GM06990 (cell line): ENCODE data around the gene RPTOR.

Experiments used
- DNase-seq: peaks from one replicate; pipeline ENCODE4 v3.0.0-alpha.2; 2011; ENCODE audit not compliant: insufficient read length; ENCODE audit errors: extremely low read depth
- H3K27me3 ChIP-seq: replicated peaks from 2 replicates; pipeline ENCODE4 v1.6.0; 2011; ENCODE audit warnings: low read length; ENCODE audit not compliant: control insufficient read depth, insufficient read depth
- H3K36me3 ChIP-seq: 2 replicates; pipeline ENCODE4 v1.5.1; 2011; ENCODE audit warnings: low read length; ENCODE audit not compliant: control insufficient read depth, insufficient read depth
- H3K4me3 ChIP-seq: replicated peaks from 2 replicates; pipeline ENCODE4 v1.5.1; 2011; ENCODE audit warnings: low read depth, mild to moderate bottlenecking, control low read depth, low read length
- TF ChIP-seq, protein P1 (sequence below): IDR thresholded peaks from 2 replicates; pipeline ENCODE4 v1.5.1; 2011; ENCODE audit warnings: low read length, control low read depth, mild to moderate bottlenecking, inconsistent platforms; ENCODE audit not compliant: insufficient read depth, poor library complexity, severe bottlenecking

The RPTOR gene

DNA sequence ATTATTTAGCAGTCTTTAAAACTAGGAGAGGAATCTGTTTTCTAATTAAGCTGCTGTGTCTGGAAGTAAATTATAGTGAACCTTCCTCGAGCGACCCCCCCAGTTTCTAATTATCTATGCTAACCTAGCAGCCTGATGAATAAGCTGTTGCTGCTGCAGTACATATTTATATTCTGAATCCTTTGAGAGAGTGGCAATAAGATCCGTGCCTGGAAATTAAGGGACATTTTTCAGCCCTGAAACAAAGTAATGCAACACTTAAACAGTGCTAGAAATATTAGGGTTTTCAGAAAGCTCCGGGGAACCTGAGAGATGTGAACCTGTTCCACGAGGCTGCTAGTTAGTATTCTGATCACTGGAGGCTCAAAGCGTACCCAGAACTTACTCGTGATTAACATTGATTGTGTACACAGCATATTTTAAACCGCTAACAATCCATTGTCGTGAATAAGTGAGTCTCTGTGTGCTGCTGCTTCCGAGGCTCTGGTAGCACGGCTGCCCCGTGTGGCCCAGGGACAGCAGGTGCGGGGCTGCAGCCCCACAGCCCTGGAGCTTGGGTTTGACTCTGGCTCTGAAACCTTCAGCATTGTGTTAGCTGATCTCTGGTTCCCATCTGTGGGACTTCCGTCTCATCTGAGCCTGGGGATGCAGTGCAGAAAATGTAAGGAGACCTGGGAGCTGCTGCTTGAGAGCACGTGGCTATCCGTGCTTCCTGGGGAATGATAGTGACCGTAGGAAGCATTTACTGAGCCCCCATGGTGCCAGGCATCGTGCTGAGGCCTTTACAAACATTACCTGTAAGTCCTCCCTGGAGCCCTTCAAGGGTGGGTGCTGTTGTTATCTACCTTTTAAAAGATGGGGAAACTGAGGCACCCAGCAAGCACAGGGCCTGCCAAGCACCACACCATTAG is 256.1 kb downstream of the RPTOR start:
- TF ChIP-seq, protein P1, sequence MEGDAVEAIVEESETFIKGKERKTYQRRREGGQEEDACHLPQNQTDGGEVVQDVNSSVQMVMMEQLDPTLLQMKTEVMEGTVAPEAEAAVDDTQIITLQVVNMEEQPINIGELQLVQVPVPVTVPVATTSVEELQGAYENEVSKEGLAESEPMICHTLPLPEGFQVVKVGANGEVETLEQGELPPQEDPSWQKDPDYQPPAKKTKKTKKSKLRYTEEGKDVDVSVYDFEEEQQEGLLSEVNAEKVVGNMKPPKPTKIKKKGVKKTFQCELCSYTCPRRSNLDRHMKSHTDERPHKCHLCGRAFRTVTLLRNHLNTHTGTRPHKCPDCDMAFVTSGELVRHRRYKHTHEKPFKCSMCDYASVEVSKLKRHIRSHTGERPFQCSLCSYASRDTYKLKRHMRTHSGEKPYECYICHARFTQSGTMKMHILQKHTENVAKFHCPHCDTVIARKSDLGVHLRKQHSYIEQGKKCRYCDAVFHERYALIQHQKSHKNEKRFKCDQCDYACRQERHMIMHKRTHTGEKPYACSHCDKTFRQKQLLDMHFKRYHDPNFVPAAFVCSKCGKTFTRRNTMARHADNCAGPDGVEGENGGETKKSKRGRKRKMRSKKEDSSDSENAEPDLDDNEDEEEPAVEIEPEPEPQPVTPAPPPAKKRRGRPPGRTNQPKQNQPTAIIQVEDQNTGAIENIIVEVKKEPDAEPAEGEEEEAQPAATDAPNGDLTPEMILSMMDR: no peak
- H3K27me3 ChIP-seq: no peaks in the 10 kb centered on the region
- H3K36me3 ChIP-seq: peaks cover 2% of the 10 kb centered on the region
- no peak overlapping the region for H3K4me3 ChIP-seq
- DNase-seq: no peak

- Histone ChIP-seq H3K27me3 (no peaks in the 10 kb centered on the region), H3K36me3 (no peaks in the 10 kb centered on the region; the same call in none of the 2 replicates), H3K4me3 (no peak overlapping the region)
- no peak for DNase-seq
- TF ChIP-seq, protein P1: no peak
These were observed 258.2 kb downstream of the RPTOR start for GRCh38 chr17:80802626-80803450.

DNA sequence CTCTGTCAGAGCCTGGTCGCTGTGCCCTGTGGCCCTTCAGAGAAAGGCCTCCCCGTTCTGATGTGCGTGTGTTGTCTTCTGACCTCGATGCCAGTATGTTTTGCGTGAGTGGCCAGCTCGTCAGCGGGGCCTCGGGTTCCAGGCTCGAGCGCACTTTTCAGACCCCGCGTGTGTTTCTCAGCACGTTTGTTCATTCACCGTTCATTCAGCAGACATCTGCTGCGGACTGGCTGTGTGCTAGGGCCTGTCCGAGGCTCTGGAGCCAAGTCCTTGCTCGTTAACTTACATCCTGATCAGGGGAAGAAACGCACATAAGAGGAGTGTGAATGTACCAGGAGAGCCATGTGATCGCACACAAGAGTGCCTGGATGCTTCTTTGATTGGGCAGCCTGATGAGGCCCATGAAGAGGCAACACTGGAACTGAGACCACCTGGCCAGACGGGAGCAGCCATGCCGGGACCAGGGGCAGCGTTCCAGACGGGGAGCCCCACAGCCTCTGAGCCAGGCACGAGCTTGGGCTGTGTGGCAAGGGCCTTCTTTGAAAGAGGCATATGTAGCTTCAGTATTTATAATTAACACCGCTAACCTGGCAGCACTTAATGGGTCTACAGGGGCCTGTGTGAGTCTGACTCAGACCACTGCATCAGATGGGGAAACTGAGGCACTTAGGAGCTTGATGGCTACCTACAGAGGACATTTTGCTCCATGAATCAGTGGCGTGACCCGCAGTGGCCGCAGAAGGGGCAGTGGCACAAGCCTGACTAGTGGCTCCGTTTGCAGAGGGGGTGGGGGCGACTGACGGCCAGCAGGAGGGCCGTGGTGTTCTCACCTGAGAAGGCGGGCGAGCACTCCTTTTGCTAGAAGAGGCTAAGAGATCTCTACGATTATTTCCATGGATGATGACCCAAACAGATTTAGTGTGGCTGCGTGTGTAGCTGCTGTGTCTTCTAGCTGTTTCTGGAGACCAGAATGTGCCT is 259.1 kb downstream of the RPTOR start:
- Histone ChIP-seq H3K4me3 (no peak overlapping the region), H3K27me3 (no peaks in the 10 kb centered on the region), H3K36me3 (no peaks in the 10 kb centered on the region; the same call in 1 of the 2 replicates)
- no peak for DNase-seq
- TF ChIP-seq, protein P1: no peak

DNA sequence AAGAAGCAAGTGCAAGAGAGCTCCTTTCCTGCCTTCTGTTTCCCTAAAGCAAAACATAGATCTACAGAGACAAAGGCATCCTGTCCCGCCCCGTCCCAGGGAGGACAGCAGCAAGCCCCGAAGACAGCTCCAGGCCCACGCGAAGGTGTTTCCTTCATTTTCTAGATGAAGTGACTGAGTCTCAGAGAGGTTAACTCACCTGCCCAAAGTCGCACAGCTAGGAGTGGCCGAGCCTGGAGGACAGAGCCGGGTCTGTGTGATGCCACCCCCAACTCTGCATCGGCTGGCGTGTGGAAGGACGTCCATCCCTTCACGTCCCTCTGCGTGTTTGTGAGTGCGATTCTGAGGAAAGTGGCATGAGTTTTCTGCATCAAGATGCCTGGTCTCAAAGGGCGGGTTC is 259.8 kb downstream of the RPTOR start:
- Histone ChIP-seq H3K36me3 (no peaks in the 10 kb centered on the region; the same call in 1 of the 2 replicates), H3K27me3 (no peaks in the 10 kb centered on the region), H3K4me3 (no peak overlapping the region)
- DNase-seq: no peak
- TF ChIP-seq, protein P1: no peak

DNA sequence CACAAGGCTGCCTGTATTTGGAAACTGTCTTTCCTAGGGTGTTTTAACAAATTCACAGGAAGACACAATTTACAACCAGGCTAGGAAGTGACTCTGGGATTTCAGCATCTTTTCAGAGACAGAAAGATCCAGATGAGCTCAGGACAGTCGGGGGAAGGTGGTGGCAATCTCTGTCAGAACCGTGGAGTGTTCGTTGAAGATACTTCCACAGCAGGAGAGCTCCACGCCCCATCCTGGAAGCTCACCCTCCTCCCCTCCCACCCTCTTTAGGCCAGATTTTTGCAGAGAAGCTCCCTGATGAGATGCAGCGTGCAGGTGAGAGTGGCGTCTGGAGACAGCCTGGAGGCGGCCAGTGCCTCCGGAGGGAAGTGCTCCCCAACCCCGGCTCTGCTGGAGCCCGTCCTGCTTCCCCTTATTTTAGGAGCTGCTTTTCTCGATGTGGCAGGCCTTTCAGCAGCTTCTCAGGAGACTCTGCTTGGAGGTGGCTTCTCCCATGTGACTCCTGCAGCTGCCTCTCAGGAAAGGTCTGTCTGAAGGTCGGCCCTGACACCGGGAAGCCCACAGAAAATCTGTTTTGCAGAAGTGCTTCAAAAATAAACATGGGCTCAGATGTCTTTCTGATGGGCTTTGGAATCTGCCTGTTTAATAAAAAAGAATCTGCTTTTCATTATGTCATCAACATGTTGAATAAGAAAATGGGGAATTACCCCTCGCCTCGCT is 260.6 kb downstream of the RPTOR start:
- H3K4me3 ChIP-seq: no peak overlapping the region
- H3K27me3 ChIP-seq: no peaks in the 10 kb centered on the region
- TF ChIP-seq, protein P1: no peak
- H3K36me3 ChIP-seq: no peaks in the 10 kb centered on the region; the same call in 1 of the 2 replicates
- no peak for DNase-seq
